Sciatic nerve (tissue), 2 donors: ENCODE results near the gene ZIM2. TPM values are rescaled to one million over a fixed set of nuclear protein-coding genes. Genes with fewer than 3 reads are reported as not detected.

Experiments used
- ATAC-seq: fragments of 200-7000 bp; cut with Tn5 transposase; one replicate; pipeline ENCODE4 v1.9.1; 2020; ENCODE audit warnings: mild to moderate bottlenecking, moderate library complexity
- DNase-seq: peaks from one replicate; pipeline ENCODE4 v3.0.0-alpha.2; 2020; ENCODE audit warnings: low spot score
- intact Hi-C: fragments of 100-400 bp; cut with DNase I; formaldehyde crosslinking; loops from one replicate; pipeline ENCODE4 v1.14.2; 2022
- total RNA-seq: library from RNA; stranded (reverse); fragmentation: NEBNext Ultra II Directional; extraction: Animal tissue kit (Norgen Biotek cat#: 25700); gene quantifications from one replicate; pipeline ENCODE4 v1.2.1, GENCODE V29; 2021
- donor health status: DM: no; HTN: no; CAD: no.
- donor health status: DM: no; HTN: no; CAD: no.

The ZIM2 gene
- total RNA-seq, 1 donor from 2014 or later = 0.76 TPM

GRCh38 chr19:56819166-56819565 is 21.4 kb downstream of the ZIM2 start:
- DNase-seq (no peak), ATAC-seq (no peak)
- intact Hi-C loops = no loop called here

GRCh38 chr19:56814656-56815055 is 25.9 kb downstream of the ZIM2 start:
- ATAC-seq = no peak
- DNase-seq = no peak
- intact Hi-C loops = no loop called here

- intact Hi-C loops = no loop called here
- DNase-seq = no peak
- no peak for ATAC-seq
Observed at GRCh38 chr19:56813531-56813930, 27.0 kb downstream of the ZIM2 start.

- no peak for ATAC-seq
- no peak for DNase-seq
- intact Hi-C loops = no loop called here
Observed at GRCh38 chr19:56811480-56811879, 29.0 kb downstream of the ZIM2 start.

- ATAC-seq = no peak
- intact Hi-C loops = no loop called here
Observed at GRCh38 chr19:56810260-56810659, 30.3 kb downstream of the ZIM2 start.

GRCh38 chr19:56808717-56809392 is 31.7 kb downstream of the ZIM2 start:
- DNase-seq (no peak), ATAC-seq (no peak)
- intact Hi-C loops = no loop called here

More at GRCh38 chr19:56810260-56810659, 30.3 kb downstream of the ZIM2 start:
- no peak for DNase-seq

GRCh38 chr19:56806639-56807038 is 33.9 kb downstream of the ZIM2 start:
- intact Hi-C loops = no loop called here
- ATAC-seq (no peak), DNase-seq (no peak)

GRCh38 chr19:56778351-56778750 is 62.2 kb downstream of the ZIM2 start:
- intact Hi-C loops = no loop called here

GRCh38 chr19:56769650-56770049 is 70.9 kb downstream of the ZIM2 start:
- intact Hi-C loops = no loop called here
- DNase-seq (no peak), ATAC-seq (no peak)

More at GRCh38 chr19:56778351-56778750, 62.2 kb downstream of the ZIM2 start:
- DNase-seq = no peak
- ATAC-seq = no peak

GRCh38 chr19:56765137-56765536 is 75.4 kb downstream of the ZIM2 start:
- ATAC-seq (peak; percentile 84), DNase-seq (peak; percentile 68)
- intact Hi-C loops = no loop called here

- DNase-seq (no peak), ATAC-seq (no peak)
- intact Hi-C loops = no loop called here
Observed at GRCh38 chr19:56764196-56764695, 76.3 kb downstream of the ZIM2 start.

GRCh38 chr19:56760842-56761241 is 79.7 kb downstream of the ZIM2 start:
- ATAC-seq (no peak), DNase-seq (no peak)
- intact Hi-C loops = no loop called here

GRCh38 chr19:56759531-56759930 is 81.0 kb downstream of the ZIM2 start:
- intact Hi-C loops = no loop called here

GRCh38 chr19:56751078-56751489 is 89.4 kb downstream of the ZIM2 start:
- DNase-seq = no peak
- no peak for ATAC-seq
- intact Hi-C loops = no loop called here

More at GRCh38 chr19:56759531-56759930, 81.0 kb downstream of the ZIM2 start:
- ATAC-seq = no peak
- DNase-seq = no peak

- ATAC-seq (no peak), DNase-seq (no peak)
- intact Hi-C loops = no loop called here
Observed at GRCh38 chr19:56750658-56751057, 89.9 kb downstream of the ZIM2 start.

- DNase-seq = no peak
- intact Hi-C loops = loop anchor here (5.0 kb wide), 1 partner anchor 694 kb away; no protein-coding TSS in a partner anchor
- peak; percentile 45 for ATAC-seq
Observed at GRCh38 chr19:56748378-56748777, 92.1 kb downstream of the ZIM2 start.

- DNase-seq (no peak), ATAC-seq (no peak)
- intact Hi-C loops = loop anchor here (5.0 kb wide), 1 partner anchor 696 kb away; no protein-coding TSS in a partner anchor
Observed at GRCh38 chr19:56746367-56746766, 94.2 kb downstream of the ZIM2 start.

- intact Hi-C loops = no loop called here
- ATAC-seq (no peak), DNase-seq (no peak)
Observed at GRCh38 chr19:56740501-56740900, 100.0 kb downstream of the ZIM2 start.

GRCh38 chr19:56736571-56736970 is 104.0 kb downstream of the ZIM2 start:
- DNase-seq (no peak), ATAC-seq (no peak)
- intact Hi-C loops = no loop called here

- ATAC-seq = no peak
- intact Hi-C loops = no loop called here
- no peak for DNase-seq
Observed at GRCh38 chr19:56732976-56733375, 107.5 kb downstream of the ZIM2 start.

GRCh38 chr19:56727677-56728076 is 112.8 kb downstream of the ZIM2 start:
- intact Hi-C loops = no loop called here
- DNase-seq = no peak
- ATAC-seq = no peak
